WTC11 (cell line): Measurements from ENCODE around the gene SCAF4. TPM values are rescaled to one million over a fixed set of nuclear protein-coding genes. Genes with fewer than 3 reads are reported as not detected.

Experiments
- ATAC-seq: fragments of 200-7000 bp; cut with Tn5 transposase; 2 replicates; pipeline ENCODE4 v1.10.0; 2021; ENCODE audit warnings: mild to moderate bottlenecking, moderate library complexity
- CTCF ChIA-PET: fragments of 300-600 bp; sonication (Branson Sonifier 250); formaldehyde crosslinking; loops from one replicate; lab custom pipeline; 2021; ENCODE audit warnings: antibody characterized with exemption; lab: Charles Lee
- POLR2A ChIA-PET: fragments of 350-600 bp; sonication (Branson Sonifier 250); formaldehyde crosslinking; loops from one replicate; lab custom pipeline; 2021; ENCODE audit warnings: antibody characterized with exemption; lab: Charles Lee
- DNase-seq: peaks from one replicate; pipeline ENCODE4 v3.0.0; 2021; ENCODE audit warnings: low spot score
- H3K27ac Mint-ChIP-seq: 2 replicates; pipeline ENCODE4 v1.8.0; 2021; ENCODE audit warnings: mixed read lengths
- H3K27me3 Mint-ChIP-seq: 2 replicates; pipeline ENCODE4 v1.8.0; 2021; ENCODE audit warnings: low read depth, mild to moderate bottlenecking, moderate library complexity, mixed read lengths
- H3K36me3 Mint-ChIP-seq: 2 replicates; pipeline ENCODE4 v1.8.0; 2021; ENCODE audit warnings: mixed read lengths
- H3K4me1 Mint-ChIP-seq: 2 replicates; pipeline ENCODE4 v1.8.0; 2022; ENCODE audit warnings: mixed read lengths
- H3K4me3 Mint-ChIP-seq: 2 replicates; pipeline ENCODE4 v1.8.0; 2021; ENCODE audit warnings: mild to moderate bottlenecking, moderate library complexity, mixed read lengths
- H3K9me3 Mint-ChIP-seq: 2 replicates; pipeline ENCODE4 v1.8.0; 2021; ENCODE audit warnings: mixed read lengths
- CBFB ChIP-seq: sonication (generic); formaldehyde crosslinking; IDR thresholded peaks from 2 replicates; pipeline ENCODE4 v1.8.1; 2022; ENCODE audit warnings: mild to moderate bottlenecking, low read depth, missing genetic modification reagents
- CREB1 ChIP-seq: sonication (generic); formaldehyde crosslinking; IDR thresholded peaks from 2 replicates; pipeline ENCODE4 v1.8.0; 2023; ENCODE audit warnings: mild to moderate bottlenecking, missing genetic modification reagents
- CTCF ChIP-seq: fragments of 200-600 bp; IDR thresholded peaks from 2 replicates; pipeline ENCODE4 v1.8.0; 2022; ENCODE audit warnings: antibody characterized with exemption
- FOXP1 ChIP-seq: sonication (generic); formaldehyde crosslinking; IDR thresholded peaks from 2 replicates; pipeline ENCODE4 v1.8.0; 2022; ENCODE audit warnings: missing genetic modification reagents, mild to moderate bottlenecking, moderate library complexity, borderline replicate concordance
- GRHL2 ChIP-seq: fragments of 250-450 bp; sonication (Bioruptor Pico); IDR thresholded peaks from 2 replicates; pipeline ENCODE4 v1.8.0; 2022; ENCODE audit warnings: mild to moderate bottlenecking, moderate library complexity; ENCODE audit not compliant: insufficient replicate concordance, severe bottlenecking
- MXD4 ChIP-seq: fragments of 250-450 bp; sonication (Bioruptor Pico); IDR thresholded peaks from 2 replicates; pipeline ENCODE4 v1.8.0; 2021; ENCODE audit warnings: mild to moderate bottlenecking, moderate library complexity, borderline replicate concordance
- NFE2L1 ChIP-seq: sonication (generic); formaldehyde crosslinking; IDR thresholded peaks from 2 replicates; pipeline ENCODE4 v1.8.1; 2023; ENCODE audit warnings: missing genetic modification reagents
- RORB ChIP-seq: fragments of 250-450 bp; sonication (Bioruptor Pico); IDR thresholded peaks from 2 replicates; pipeline ENCODE4 v1.9.0; 2021; ENCODE audit warnings: mild to moderate bottlenecking
- TEAD4 ChIP-seq: sonication (generic); formaldehyde crosslinking; IDR thresholded peaks from 2 replicates; pipeline ENCODE4 v1.8.0; 2022; ENCODE audit warnings: mild to moderate bottlenecking, missing genetic modification reagents
- ZNF138 ChIP-seq: sonication (generic); formaldehyde crosslinking; conservative IDR thresholded peaks from 2 replicates; pipeline ENCODE4 v1.8.1; 2022; ENCODE audit warnings: mild to moderate bottlenecking, moderate library complexity, missing genetic modification reagents
- total RNA-seq: library from RNA; stranded (reverse); gene quantifications from 3 replicates; pipeline ENCODE4 v1.2.3, GENCODE V29; 2021
- TF ChIP-seq, protein P1 (sequence below): fragments of 250-450 bp; sonication (Bioruptor Pico); IDR thresholded peaks from 2 replicates; pipeline ENCODE4 v2.1.2; 2022; ENCODE audit warnings: mild to moderate bottlenecking, moderate library complexity
- TF ChIP-seq, protein P2 (sequence below): sonication (generic); formaldehyde crosslinking; IDR thresholded peaks from 2 replicates; pipeline ENCODE4 v1.8.1; 2022; ENCODE audit warnings: low read depth, missing genetic modification reagents, borderline replicate concordance
- TF ChIP-seq, protein P3 (sequence below): sonication (generic); formaldehyde crosslinking; IDR thresholded peaks from 2 replicates; pipeline ENCODE4 v1.8.1; 2023; ENCODE audit warnings: mild to moderate bottlenecking, missing genetic modification reagents, borderline replicate concordance
- TF ChIP-seq, protein P4 (sequence below): sonication (generic); formaldehyde crosslinking; IDR thresholded peaks from 2 replicates; pipeline ENCODE4 v1.8.1; 2023; ENCODE audit warnings: mild to moderate bottlenecking, missing genetic modification reagents
- TF ChIP-seq, protein P5 (sequence below): sonication (generic); formaldehyde crosslinking; IDR thresholded peaks from 2 replicates; pipeline ENCODE4 v1.8.0; 2022; ENCODE audit warnings: mild to moderate bottlenecking, missing genetic modification reagents
- TF ChIP-seq, protein P6 (sequence below): fragments of 250-450 bp; sonication (Bioruptor Pico); IDR thresholded peaks from 2 replicates; pipeline ENCODE4 v1.9.0; 2021; ENCODE audit warnings: mild to moderate bottlenecking, borderline replicate concordance

SCAF4 gene
- total RNA-seq, 1 experiment from 2014 or later, result 54.0 TPM

- DNase-seq (no peak), ATAC-seq (peak; percentile 48)
- Mint-ChIP-seq H3K27me3 (no peaks in the 10 kb centered on the region), H3K9me3 (no peaks in the 10 kb centered on the region), H3K36me3 (peaks cover 56% of the 10 kb centered on the region), H3K4me3 (no peak overlapping the region), H3K4me1 (peaks cover 70% of the 10 kb centered on the region), H3K27ac (peak overlapping the region; percentile 68; the same call in 1 of the 2 replicates)
- CTCF ChIA-PET, result no interaction called here
- POLR2A ChIA-PET, result no interaction called here
- TF ChIP-seq CBFB (no peak), TEAD4 (CRISPR knock-in tag) (no peak), CREB1 (no peak), RORB (CRISPR knock-in tag) (no peak), FOXP1 (CRISPR knock-in tag) (no peak)
- TF ChIP-seq, protein P1, sequence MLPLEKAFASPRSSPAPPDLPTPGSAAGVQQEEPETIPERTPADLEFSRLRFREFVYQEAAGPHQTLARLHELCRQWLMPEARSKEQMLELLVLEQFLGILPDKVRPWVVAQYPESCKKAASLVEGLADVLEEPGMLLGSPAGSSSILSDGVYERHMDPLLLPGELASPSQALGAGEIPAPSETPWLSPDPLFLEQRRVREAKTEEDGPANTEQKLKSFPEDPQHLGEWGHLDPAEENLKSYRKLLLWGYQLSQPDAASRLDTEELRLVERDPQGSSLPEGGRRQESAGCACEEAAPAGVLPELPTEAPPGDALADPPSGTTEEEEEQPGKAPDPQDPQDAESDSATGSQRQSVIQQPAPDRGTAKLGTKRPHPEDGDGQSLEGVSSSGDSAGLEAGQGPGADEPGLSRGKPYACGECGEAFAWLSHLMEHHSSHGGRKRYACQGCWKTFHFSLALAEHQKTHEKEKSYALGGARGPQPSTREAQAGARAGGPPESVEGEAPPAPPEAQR (CRISPR knock-in tag), result no peak
- TF ChIP-seq, protein P2, sequence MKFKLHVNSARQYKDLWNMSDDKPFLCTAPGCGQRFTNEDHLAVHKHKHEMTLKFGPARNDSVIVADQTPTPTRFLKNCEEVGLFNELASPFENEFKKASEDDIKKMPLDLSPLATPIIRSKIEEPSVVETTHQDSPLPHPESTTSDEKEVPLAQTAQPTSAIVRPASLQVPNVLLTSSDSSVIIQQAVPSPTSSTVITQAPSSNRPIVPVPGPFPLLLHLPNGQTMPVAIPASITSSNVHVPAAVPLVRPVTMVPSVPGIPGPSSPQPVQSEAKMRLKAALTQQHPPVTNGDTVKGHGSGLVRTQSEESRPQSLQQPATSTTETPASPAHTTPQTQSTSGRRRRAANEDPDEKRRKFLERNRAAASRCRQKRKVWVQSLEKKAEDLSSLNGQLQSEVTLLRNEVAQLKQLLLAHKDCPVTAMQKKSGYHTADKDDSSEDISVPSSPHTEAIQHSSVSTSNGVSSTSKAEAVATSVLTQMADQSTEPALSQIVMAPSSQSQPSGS (CRISPR knock-in tag), result no peak
- TF ChIP-seq, protein P3, sequence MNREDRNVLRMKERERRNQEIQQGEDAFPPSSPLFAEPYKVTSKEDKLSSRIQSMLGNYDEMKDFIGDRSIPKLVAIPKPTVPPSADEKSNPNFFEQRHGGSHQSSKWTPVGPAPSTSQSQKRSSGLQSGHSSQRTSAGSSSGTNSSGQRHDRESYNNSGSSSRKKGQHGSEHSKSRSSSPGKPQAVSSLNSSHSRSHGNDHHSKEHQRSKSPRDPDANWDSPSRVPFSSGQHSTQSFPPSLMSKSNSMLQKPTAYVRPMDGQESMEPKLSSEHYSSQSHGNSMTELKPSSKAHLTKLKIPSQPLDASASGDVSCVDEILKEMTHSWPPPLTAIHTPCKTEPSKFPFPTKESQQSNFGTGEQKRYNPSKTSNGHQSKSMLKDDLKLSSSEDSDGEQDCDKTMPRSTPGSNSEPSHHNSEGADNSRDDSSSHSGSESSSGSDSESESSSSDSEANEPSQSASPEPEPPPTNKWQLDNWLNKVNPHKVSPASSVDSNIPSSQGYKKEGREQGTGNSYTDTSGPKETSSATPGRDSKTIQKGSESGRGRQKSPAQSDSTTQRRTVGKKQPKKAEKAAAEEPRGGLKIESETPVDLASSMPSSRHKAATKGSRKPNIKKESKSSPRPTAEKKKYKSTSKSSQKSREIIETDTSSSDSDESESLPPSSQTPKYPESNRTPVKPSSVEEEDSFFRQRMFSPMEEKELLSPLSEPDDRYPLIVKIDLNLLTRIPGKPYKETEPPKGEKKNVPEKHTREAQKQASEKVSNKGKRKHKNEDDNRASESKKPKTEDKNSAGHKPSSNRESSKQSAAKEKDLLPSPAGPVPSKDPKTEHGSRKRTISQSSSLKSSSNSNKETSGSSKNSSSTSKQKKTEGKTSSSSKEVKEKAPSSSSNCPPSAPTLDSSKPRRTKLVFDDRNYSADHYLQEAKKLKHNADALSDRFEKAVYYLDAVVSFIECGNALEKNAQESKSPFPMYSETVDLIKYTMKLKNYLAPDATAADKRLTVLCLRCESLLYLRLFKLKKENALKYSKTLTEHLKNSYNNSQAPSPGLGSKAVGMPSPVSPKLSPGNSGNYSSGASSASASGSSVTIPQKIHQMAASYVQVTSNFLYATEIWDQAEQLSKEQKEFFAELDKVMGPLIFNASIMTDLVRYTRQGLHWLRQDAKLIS (CRISPR knock-in tag), result no peak
Measured at GRCh38 chr21:31665397-31665796, 66.5 kb downstream of the SCAF4 start.

- Mint-ChIP-seq H3K9me3 (no peaks in the 10 kb centered on the region), H3K27ac (no peak overlapping the region; the same call in 1 of the 2 replicates), H3K36me3 (peaks cover 54% of the 10 kb centered on the region), H3K27me3 (no peaks in the 10 kb centered on the region), H3K4me3 (no peak overlapping the region; the same call in 1 of the 2 replicates), H3K4me1 (peaks cover 64% of the 10 kb centered on the region)
- ChIA-PET CTCF (no interaction called here), POLR2A (no interaction called here)
- no peak for ATAC-seq
- TF ChIP-seq MXD4 (no peak), GRHL2 (no peak)
- no peak for DNase-seq
Measured at GRCh38 chr21:31663584-31664249, 68.2 kb downstream of the SCAF4 start.

DNA sequence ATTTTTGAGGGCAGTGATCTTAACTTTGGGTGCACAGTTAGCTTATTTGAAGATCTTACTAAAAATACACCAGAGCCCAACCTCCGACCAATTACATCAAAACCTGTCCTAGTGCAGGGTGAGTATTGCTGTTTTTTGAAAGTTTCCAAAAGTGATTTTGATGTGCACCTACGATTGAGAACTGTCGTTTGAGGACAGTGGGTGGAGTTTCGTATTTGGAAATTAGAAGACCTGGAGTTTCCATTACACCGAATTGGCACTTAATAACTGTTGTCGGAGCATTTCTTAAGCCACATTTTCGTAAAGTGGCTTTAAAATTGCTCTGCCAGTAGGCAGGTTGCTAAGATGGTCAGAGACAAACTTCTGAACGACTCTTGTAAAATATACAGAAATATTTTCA lies 71.3 kb downstream of the SCAF4 start:
- ATAC-seq (no peak), DNase-seq (no peak)
- H3K4me1 Mint-ChIP-seq, result peaks cover 38% of the 10 kb centered on the region
- no peaks in the 10 kb centered on the region for H3K27me3 Mint-ChIP-seq
- ChIA-PET CTCF (no interaction called here), POLR2A (no interaction called here)
- H3K4me3 Mint-ChIP-seq, result peak overlapping the region; percentile 92
- no peaks in the 10 kb centered on the region for H3K9me3 Mint-ChIP-seq
- peaks cover 28% of the 10 kb centered on the region for H3K36me3 Mint-ChIP-seq
- H3K27ac Mint-ChIP-seq, result no peak overlapping the region
- no peak for TF ChIP-seq ZNF138
- TF ChIP-seq, protein P4, sequence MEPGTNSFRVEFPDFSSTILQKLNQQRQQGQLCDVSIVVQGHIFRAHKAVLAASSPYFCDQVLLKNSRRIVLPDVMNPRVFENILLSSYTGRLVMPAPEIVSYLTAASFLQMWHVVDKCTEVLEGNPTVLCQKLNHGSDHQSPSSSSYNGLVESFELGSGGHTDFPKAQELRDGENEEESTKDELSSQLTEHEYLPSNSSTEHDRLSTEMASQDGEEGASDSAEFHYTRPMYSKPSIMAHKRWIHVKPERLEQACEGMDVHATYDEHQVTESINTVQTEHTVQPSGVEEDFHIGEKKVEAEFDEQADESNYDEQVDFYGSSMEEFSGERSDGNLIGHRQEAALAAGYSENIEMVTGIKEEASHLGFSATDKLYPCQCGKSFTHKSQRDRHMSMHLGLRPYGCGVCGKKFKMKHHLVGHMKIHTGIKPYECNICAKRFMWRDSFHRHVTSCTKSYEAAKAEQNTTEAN (CRISPR knock-in tag), result no peak
- TF ChIP-seq, protein P5, sequence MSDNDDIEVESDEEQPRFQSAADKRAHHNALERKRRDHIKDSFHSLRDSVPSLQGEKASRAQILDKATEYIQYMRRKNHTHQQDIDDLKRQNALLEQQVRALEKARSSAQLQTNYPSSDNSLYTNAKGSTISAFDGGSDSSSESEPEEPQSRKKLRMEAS, result no peak
- no peak for TF ChIP-seq CTCF
- TF ChIP-seq, protein P6, sequence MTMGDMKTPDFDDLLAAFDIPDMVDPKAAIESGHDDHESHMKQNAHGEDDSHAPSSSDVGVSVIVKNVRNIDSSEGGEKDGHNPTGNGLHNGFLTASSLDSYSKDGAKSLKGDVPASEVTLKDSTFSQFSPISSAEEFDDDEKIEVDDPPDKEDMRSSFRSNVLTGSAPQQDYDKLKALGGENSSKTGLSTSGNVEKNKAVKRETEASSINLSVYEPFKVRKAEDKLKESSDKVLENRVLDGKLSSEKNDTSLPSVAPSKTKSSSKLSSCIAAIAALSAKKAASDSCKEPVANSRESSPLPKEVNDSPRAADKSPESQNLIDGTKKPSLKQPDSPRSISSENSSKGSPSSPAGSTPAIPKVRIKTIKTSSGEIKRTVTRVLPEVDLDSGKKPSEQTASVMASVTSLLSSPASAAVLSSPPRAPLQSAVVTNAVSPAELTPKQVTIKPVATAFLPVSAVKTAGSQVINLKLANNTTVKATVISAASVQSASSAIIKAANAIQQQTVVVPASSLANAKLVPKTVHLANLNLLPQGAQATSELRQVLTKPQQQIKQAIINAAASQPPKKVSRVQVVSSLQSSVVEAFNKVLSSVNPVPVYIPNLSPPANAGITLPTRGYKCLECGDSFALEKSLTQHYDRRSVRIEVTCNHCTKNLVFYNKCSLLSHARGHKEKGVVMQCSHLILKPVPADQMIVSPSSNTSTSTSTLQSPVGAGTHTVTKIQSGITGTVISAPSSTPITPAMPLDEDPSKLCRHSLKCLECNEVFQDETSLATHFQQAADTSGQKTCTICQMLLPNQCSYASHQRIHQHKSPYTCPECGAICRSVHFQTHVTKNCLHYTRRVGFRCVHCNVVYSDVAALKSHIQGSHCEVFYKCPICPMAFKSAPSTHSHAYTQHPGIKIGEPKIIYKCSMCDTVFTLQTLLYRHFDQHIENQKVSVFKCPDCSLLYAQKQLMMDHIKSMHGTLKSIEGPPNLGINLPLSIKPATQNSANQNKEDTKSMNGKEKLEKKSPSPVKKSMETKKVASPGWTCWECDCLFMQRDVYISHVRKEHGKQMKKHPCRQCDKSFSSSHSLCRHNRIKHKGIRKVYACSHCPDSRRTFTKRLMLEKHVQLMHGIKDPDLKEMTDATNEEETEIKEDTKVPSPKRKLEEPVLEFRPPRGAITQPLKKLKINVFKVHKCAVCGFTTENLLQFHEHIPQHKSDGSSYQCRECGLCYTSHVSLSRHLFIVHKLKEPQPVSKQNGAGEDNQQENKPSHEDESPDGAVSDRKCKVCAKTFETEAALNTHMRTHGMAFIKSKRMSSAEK, result no peak
- no peak for TF ChIP-seq NFE2L1
